Esophagus muscularis mucosa (tissue), 4 donors: ENCODE data around the gene ABHD6. TPM values are rescaled to one million over a fixed set of nuclear protein-coding genes. Genes with fewer than 3 reads are reported as not detected.
A peak's percentile ranks its signal among the peaks of the same experiment; 100 is the strongest.

Source experiments
- DNase-seq: peaks from one replicate; pipeline ENCODE4 v3.0.0-alpha.2; 2017; ENCODE audit errors: extremely low spot score
- H3K27ac ChIP-seq, 4 donors: fragments of 200-600 bp; sonication (generic); replicated peaks in 1 of 4; 1 replicate in 3 of 4; 2 replicates in 1 of 4; pipeline ENCODE4 v1.5.1; 2016 to 2019; ENCODE audit warnings: mild to moderate bottlenecking in 1 of 4
- H3K27me3 ChIP-seq, 4 donors: fragments of 200-600 bp; sonication (generic); one replicate each; pipeline versions ENCODE4 v1.5.1 to v1.6.0; 2016 to 2019
- H3K36me3 ChIP-seq, 4 donors: fragments of 200-600 bp; sonication (generic); one replicate each; pipeline ENCODE4 v1.5.1; 2016 to 2019
- H3K4me1 ChIP-seq, 4 donors: fragments of 200-600 bp; sonication (generic); one replicate each; pipeline ENCODE4 v1.5.1; 2016 to 2019
- H3K4me3 ChIP-seq, 4 donors: fragments of 200-600 bp; sonication (generic); 1 replicate in 2 of 4; 2 replicates in 2 of 4; pipeline ENCODE4 v1.5.1; 2016 to 2019; ENCODE audit warnings: mild to moderate bottlenecking in 4 of 4, moderate library complexity in 1 of 4
- H3K9me3 ChIP-seq, 4 donors: fragments of 200-600 bp; sonication (generic); 1 replicate in 3 of 4; 2 replicates in 1 of 4; pipeline ENCODE4 v1.5.1; 2016 to 2019
- CTCF ChIP-seq, 3 experiments: fragments of 200-600 bp in 2 of 3; fragments of 450-650 bp in 1 of 3; sonication (generic) in 2 of 3; IDR thresholded peaks; one replicate each; pipeline ENCODE4 v1.5.1; 2017 to 2019; ENCODE audit warnings: antibody characterized with exemption in 3 of 3, mild to moderate bottlenecking in 2 of 3, moderate library complexity in 1 of 3
- EP300 ChIP-seq: sonication (generic); formaldehyde crosslinking; IDR thresholded peaks from one replicate; pipeline ENCODE4 v1.6.1; 2017; ENCODE audit warnings: antibody characterized with exemption
- POLR2A ChIP-seq: fragments of 450-650 bp; IDR thresholded peaks from one replicate; pipeline ENCODE4 v1.6.1; 2017; ENCODE audit warnings: antibody characterized with exemption, moderate library complexity, mild to moderate bottlenecking, low read depth
- POLR2AphosphoS5 ChIP-seq, 2 donors: sonication (generic); formaldehyde crosslinking; IDR thresholded peaks; one replicate each; pipeline ENCODE4 v1.6.1; 2017; ENCODE audit warnings: antibody characterized with exemption in 2 of 2
- WGBS: methylation state at CpG from one replicate; pipeline ENCODE4 v1.1.5; 2018; 5-methylcytosine and 5-hydroxymethylcytosine counted together
- intact Hi-C: fragments of 100-400 bp; cut with DNase I; formaldehyde crosslinking; loops from one replicate; pipeline ENCODE4 v1.15.1; 2023
- total RNA-seq, 4 donors: library from RNA; depleted of rRNA; stranded (reverse); fragments of >200 nt; gene quantifications; one replicate each; pipeline versions ENCODE4 v1.1.0 to v1.2.1, GENCODE V29; 2016

The ABHD6 gene
- total RNA-seq, 4 donors from 2014 or later: 13.1 to 20.3 (median 17.9) TPM

DNA sequence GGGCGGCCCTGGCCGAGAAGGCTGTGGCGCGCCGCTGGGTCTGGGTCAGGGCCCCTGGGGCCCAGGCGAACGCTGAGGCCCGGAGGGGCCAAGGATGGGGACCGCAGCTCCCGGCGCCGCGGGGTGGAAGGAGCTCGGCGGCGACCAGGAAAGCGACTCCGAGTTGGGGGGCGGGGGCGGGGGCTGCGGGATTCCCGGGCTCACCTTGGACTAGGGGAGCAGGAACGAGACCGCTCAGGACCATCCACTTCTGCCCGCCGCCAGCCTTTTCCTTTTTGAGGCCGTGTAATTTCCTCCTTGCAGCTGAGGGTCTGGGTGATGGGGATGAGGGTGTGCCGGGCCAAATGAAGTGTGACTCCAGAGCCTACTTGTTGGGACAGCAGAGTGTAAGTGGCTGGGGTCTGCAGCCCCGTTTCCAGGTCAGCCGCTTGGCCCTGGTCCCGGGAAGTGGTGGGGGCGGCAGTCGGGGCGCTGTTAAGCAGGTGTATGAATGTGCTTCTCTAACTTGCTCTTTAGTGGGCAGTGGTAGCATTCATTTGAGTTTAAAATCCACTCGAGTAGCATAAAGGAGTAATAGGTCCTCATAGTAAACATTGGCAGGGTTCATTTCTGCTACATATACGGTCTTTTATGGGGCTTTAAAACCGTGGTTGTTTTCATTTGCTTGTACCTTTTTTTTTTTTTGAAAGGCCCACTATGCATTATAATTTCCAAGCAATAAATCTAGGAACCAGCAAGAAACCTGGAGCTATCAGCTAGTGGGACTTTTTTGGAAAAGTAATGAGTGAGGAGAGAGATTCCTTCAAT, 95.8 kb downstream of the ABHD6 start:
- Histone ChIP-seq H3K27me3 (no peaks in the 10 kb centered on the region), H3K36me3 (no peaks in the 10 kb centered on the region), H3K4me3 (peak overlapping the region; percentile 89 to 95 (median 95)), H3K9me3 (no peaks in the 10 kb centered on the region), H3K27ac (peak overlapping the region; percentile 79 to 82 (median 80)), H3K4me1 (peaks cover 17 to 52% (median 44%) of the 10 kb centered on the region in 4 donors)
- no peak for DNase-seq
- TF ChIP-seq EP300 (no peak), POLR2A (no peak), POLR2AphosphoS5 (IDR thresholded peaks at IDR 0.05) (no peak), CTCF (IDR thresholded peaks at IDR 0.05) (no peak)
- under 1% methylated on average over 30 of the region's 37 CpGs for WGBS
- intact Hi-C loops: loop anchor here (5.0 kb wide), 2 partner anchors 79 to 159 kb away; partner anchors contain the start of gene KCTD6

DNA sequence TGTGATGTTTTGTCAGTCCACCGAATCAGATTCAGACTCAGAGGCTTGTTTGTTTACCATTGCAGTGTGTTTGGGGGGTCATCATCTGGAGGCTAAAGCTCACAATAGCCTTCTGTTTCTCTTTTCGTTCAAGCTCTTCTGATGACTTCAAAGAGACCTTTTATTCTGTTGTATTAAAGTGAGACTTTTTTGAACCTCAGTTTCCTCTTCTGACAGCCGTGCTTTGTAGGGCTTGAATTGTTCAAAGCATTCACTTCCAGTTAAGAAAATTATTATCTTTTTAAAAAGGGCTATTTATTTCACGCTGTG, 96.4 kb downstream of the ABHD6 start:
- 27% methylated on average over 4 of the region's 4 CpGs for WGBS
- DNase-seq: no peak
- Histone ChIP-seq H3K4me1 (peaks cover 17 to 52% (median 44%) of the 10 kb centered on the region in 4 donors), H3K9me3 (no peaks in the 10 kb centered on the region), H3K36me3 (no peaks in the 10 kb centered on the region), H3K27ac (peak overlapping the region; percentile 79 to 82 (median 80)), H3K4me3 (peak overlapping the region; percentile 89 to 95 (median 95)), H3K27me3 (no peaks in the 10 kb centered on the region)
- no peak for TF ChIP-seq POLR2AphosphoS5 (IDR thresholded peaks at IDR 0.05)
- no peak for TF ChIP-seq CTCF (IDR thresholded peaks at IDR 0.05)
- no peak for TF ChIP-seq POLR2A
- no peak for TF ChIP-seq EP300
- intact Hi-C loops: loop anchor here (5.0 kb wide), 2 partner anchors 78 to 158 kb away; partner anchors contain the start of gene KCTD6

DNA sequence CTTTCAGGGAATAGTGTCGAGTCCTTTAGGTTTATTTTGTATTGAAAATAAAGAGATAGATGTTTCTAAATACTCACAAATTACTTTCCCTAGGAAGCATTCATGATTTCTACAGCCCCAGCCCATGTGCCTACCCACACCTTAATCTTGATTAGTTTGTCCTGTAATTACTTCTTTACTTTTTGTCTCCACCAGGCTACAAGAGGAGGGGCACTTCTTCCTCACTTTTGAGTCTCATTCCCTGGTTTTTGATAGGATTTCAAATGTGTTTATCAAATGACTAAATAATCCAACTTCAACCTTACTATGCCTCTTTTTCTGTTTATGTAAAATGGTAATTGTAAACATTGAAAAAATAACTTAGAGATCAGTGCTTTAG, 96.9 kb downstream of the ABHD6 start:
- H3K4me1 ChIP-seq: peaks cover 17 to 52% (median 44%) of the 10 kb centered on the region in 4 donors
- H3K27me3 ChIP-seq: no peaks in the 10 kb centered on the region
- H3K36me3 ChIP-seq: peaks cover 0 to 3% (median 0%) of the 10 kb centered on the region in 4 donors
- peak overlapping the region; percentile 89 to 95 (median 95) for H3K4me3 ChIP-seq
- intact Hi-C loops: loop anchor here (5.0 kb wide), 2 partner anchors 78 to 158 kb away; partner anchors contain the start of gene KCTD6
- no peak for DNase-seq
- TF ChIP-seq POLR2A: no peak
- TF ChIP-seq POLR2AphosphoS5 (IDR thresholded peaks at IDR 0.05): no peak
- no peak for TF ChIP-seq EP300
- TF ChIP-seq CTCF (IDR thresholded peaks at IDR 0.05): no peak
- no peaks in the 10 kb centered on the region for H3K9me3 ChIP-seq
- peak overlapping the region in 3 of 4 donors; percentile 61 to 81 (median 80) for H3K27ac ChIP-seq
- WGBS: 79% methylated on average over 1 of the region's 1 CpG

DNA sequence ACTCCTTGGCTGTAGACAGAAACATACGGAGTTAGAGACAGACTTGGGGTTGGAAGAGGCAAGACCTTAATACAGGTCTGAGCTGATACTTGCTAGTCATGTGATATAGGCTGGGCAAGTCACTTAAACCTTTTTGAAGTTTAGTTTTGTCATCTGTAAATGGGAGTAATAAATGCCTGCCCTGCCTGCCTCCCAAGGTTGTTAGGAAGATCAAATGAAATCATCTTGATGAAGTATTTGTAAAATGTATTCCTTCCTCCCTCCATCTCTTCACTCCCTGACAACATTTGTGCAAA, 98.0 kb downstream of the ABHD6 start:
- Histone ChIP-seq H3K36me3 (peaks cover 0 to 3% (median 1%) of the 10 kb centered on the region in 4 donors), H3K27ac (peak overlapping the region; percentile 45 to 81 (median 70)), H3K9me3 (no peaks in the 10 kb centered on the region), H3K4me1 (peaks cover 17 to 52% (median 44%) of the 10 kb centered on the region in 4 donors), H3K4me3 (peak overlapping the region; percentile 1 to 95 (median 48)), H3K27me3 (no peaks in the 10 kb centered on the region)
- WGBS: 13% methylated on average over 1 of the region's 1 CpG
- intact Hi-C loops: no loop called here
- TF ChIP-seq EP300: no peak
- no peak for TF ChIP-seq POLR2A
- no peak for TF ChIP-seq POLR2AphosphoS5 (IDR thresholded peaks at IDR 0.05)
- TF ChIP-seq CTCF (IDR thresholded peaks at IDR 0.05): no peak
- no peak for DNase-seq
